Fibroblast of skin of left quadriceps (primary cell): ENCODE measurements around the gene KRTAP10-6.
"Not testable (repeated sequence)": the region's sequence is repeated elsewhere in the genome, so short reads cannot be mapped to it uniquely, and the experiment has no call there.

Experiments used
- DNase-seq, 2 experiments: peaks; one replicate each; pipeline ENCODE4 v3.0.0-alpha.2; 2013; ENCODE audit warnings: low read depth in 2 of 2

Gene KRTAP10-6

GRCh38 chr21:44592446-44593311 is at the start of gene KRTAP10-6:
Gene KRTAP10-6, minus strand, starts transcription at chr21:44592505. Its CDS starts 21 bp downstream, at chr21:44592484.
- DNase-seq, result no peak

GRCh38 chr21:44640761-44641160 is 48.5 kb upstream of the KRTAP10-6 start:
- no peak for DNase-seq

GRCh38 chr21:44639331-44639655 is 47.0 kb upstream of the KRTAP10-6 start:
- DNase-seq, result no peak

GRCh38 chr21:44638506-44639330 is 46.4 kb upstream of the KRTAP10-6 start:
- not testable (repeated sequence) for DNase-seq

GRCh38 chr21:44637851-44638348 is 45.6 kb upstream of the KRTAP10-6 start:
- DNase-seq, result not testable (repeated sequence)

GRCh38 chr21:44637018-44637850 is 44.9 kb upstream of the KRTAP10-6 start, which contains the start of gene KRTAP10-10:
Gene KRTAP10-10, plus strand, starts transcription at chr21:44637356. Its CDS starts 62 bp downstream, at chr21:44637418.
- no peak for DNase-seq

GRCh38 chr21:44636209-44637017 is 44.1 kb upstream of the KRTAP10-6 start:
- DNase-seq, result no peak

- no peak for DNase-seq
These were observed 39.8 kb upstream of the KRTAP10-6 start for GRCh38 chr21:44632067-44632466.

GRCh38 chr21:44630440-44630839 is 38.1 kb upstream of the KRTAP10-6 start:
- DNase-seq, result no peak

- no peak for DNase-seq
These were observed 36.5 kb upstream of the KRTAP10-6 start for GRCh38 chr21:44628707-44629391.

GRCh38 chr21:44627831-44628233 is 35.5 kb upstream of the KRTAP10-6 start:
- not testable (repeated sequence) for DNase-seq

- DNase-seq, result not testable (repeated sequence)
These were observed 35.0 kb upstream of the KRTAP10-6 start for GRCh38 chr21:44627181-44627822.

- DNase-seq, result no peak
These were observed 34.4 kb upstream of the KRTAP10-6 start, which contains the start of gene KRTAP10-9 for GRCh38 chr21:44626673-44627143. Gene KRTAP10-9, plus strand, starts transcription at chr21:44627093. Its CDS starts 79 bp downstream, at chr21:44627172.

- DNase-seq, result no peak
These were observed 34.0 kb upstream of the KRTAP10-6 start for GRCh38 chr21:44626262-44626661.

GRCh38 chr21:44625756-44626155 is 33.5 kb upstream of the KRTAP10-6 start:
- no peak for DNase-seq

GRCh38 chr21:44623575-44623974 is 31.3 kb upstream of the KRTAP10-6 start:
- DNase-seq, result no peak

GRCh38 chr21:44619886-44620285 is 27.6 kb upstream of the KRTAP10-6 start:
- no peak for DNase-seq

- DNase-seq, result no peak
These were observed 26.6 kb upstream of the KRTAP10-6 start for GRCh38 chr21:44618909-44619308.

- no peak for DNase-seq
These were observed 26.2 kb upstream of the KRTAP10-6 start for GRCh38 chr21:44618504-44618903.
